Astrocyte of the spinal cord (primary cell): ENCODE results near the gene PGLYRP2.
"Not testable (repeated sequence)": the region's sequence is repeated elsewhere in the genome, so short reads cannot be mapped to it uniquely, and the experiment has no call there.

Experiments used
- DNase-seq: peaks from one replicate; pipeline ENCODE4 v3.0.0; 2011; ENCODE audit warnings: low read depth, low spot score
- H3K4me3 ChIP-seq: 2 replicates; pipeline ENCODE4 v1.5.1; 2011; ENCODE audit warnings: low read depth, mild to moderate bottlenecking, low read length, moderate library complexity
- CTCF ChIP-seq: IDR thresholded peaks from 2 replicates; pipeline ENCODE4 v1.5.1; 2012; ENCODE audit warnings: low read depth, mild to moderate bottlenecking, low read length, inconsistent platforms
- in situ Hi-C: cut with HindIII; loops from 2 replicates; pipeline ENCODE4 v1.10.0; 2017; ENCODE audit warnings: low sequenced_read_pairs

The PGLYRP2 gene

GRCh38 chr19:15517778-15518177 is 38.5 kb upstream of the PGLYRP2 start:
- in situ Hi-C loops = no loop called here
- no peak overlapping the region for H3K4me3 ChIP-seq
- no peak for DNase-seq
- no peak for TF ChIP-seq CTCF

GRCh38 chr19:15516363-15516762 is 37.1 kb upstream of the PGLYRP2 start:
- no peak overlapping the region for H3K4me3 ChIP-seq
- no peak for TF ChIP-seq CTCF
- in situ Hi-C loops = no loop called here
- DNase-seq = no peak

GRCh38 chr19:15515227-15515625 is 35.9 kb upstream of the PGLYRP2 start:
- DNase-seq, in situ Hi-C loops, H3K4me3 ChIP-seq: not testable (repeated sequence)

GRCh38 chr19:15511671-15512424 is 32.5 kb upstream of the PGLYRP2 start:
- in situ Hi-C loops = no loop called here
- no peak for DNase-seq
- TF ChIP-seq CTCF = no peak
- no peak overlapping the region for H3K4me3 ChIP-seq

- DNase-seq = no peak
- in situ Hi-C loops = no loop called here
- no peak within 1 kb of the TSS for H3K4me3 ChIP-seq
- TF ChIP-seq CTCF = no peak
Measured at GRCh38 chr19:15508035-15508710, 28.9 kb upstream of the PGLYRP2 start, which contains the start of gene CYP4F22. Gene CYP4F22 (plus strand): TSS chr19:15508525. CDS start chr19:15525337, 16,812 bp downstream.

- in situ Hi-C loops = no loop called here
- no peak for TF ChIP-seq CTCF
- H3K4me3 ChIP-seq = no peak overlapping the region
- no peak for DNase-seq
Measured at GRCh38 chr19:15507068-15508034, 28.1 kb upstream of the PGLYRP2 start.
